HepG2 (cell line): ENCODE measurements around the gene MACROH2A1.

Experiments used
- CTCF ChIP-seq: sonication (generic); formaldehyde crosslinking; IDR thresholded peaks from 2 replicates; pipeline ENCODE4 v1.5.0; 2020; ENCODE audit warnings: mild to moderate bottlenecking, missing genetic modification reagents, moderate library complexity
- RFX5 ChIP-seq: IDR thresholded peaks from 2 replicates; pipeline ENCODE4 v1.6.1; 2011; ENCODE audit warnings: low read depth, low read length, improper control_type of control experiment

GRCh38 chr5:135385576-135385975 lies 13.5 kb downstream of the MACROH2A1 start:
- TF ChIP-seq RFX5, result no peak
- TF ChIP-seq CTCF (CRISPR knock-in tag), result no peak
